Muscle of leg (tissue), 11 donors: ENCODE measurements around the gene TENM4. TPM values are rescaled to one million over a fixed set of nuclear protein-coding genes. Genes with fewer than 3 reads are reported as not detected.

Experiments
- DNase-seq: peaks from one replicate; pipeline ENCODE4 v3.0.0; 2013
- H3K27ac ChIP-seq: one replicate; pipeline ENCODE4 v1.5.1; 2013; ENCODE audit warnings: mild to moderate bottlenecking, low read length, control low read depth
- H3K27me3 ChIP-seq: one replicate; pipeline ENCODE4 v1.6.1; 2013; ENCODE audit warnings: low read length; ENCODE audit not compliant: control insufficient read depth, insufficient read depth
- H3K36me3 ChIP-seq: one replicate; pipeline ENCODE4 v1.6.1; 2013; ENCODE audit warnings: low read length; ENCODE audit not compliant: control insufficient read depth, insufficient read depth
- H3K4me1 ChIP-seq: one replicate; pipeline ENCODE4 v1.6.1; 2013; ENCODE audit warnings: low read length; ENCODE audit not compliant: control insufficient read depth, insufficient read depth
- H3K4me3 ChIP-seq: one replicate; pipeline ENCODE4 v1.5.1; 2013; ENCODE audit warnings: low read length, control low read depth
- H3K9me3 ChIP-seq: replicated peaks from 2 replicates; pipeline ENCODE4 v1.6.1; 2013; ENCODE audit warnings: low read depth, low read length; ENCODE audit not compliant: control insufficient read depth
- WGBS: methylation state at CpG from one replicate; pipeline ENCODE4 v1.1.5; 2013; ENCODE audit warnings: missing lambda C conversion rate; ENCODE audit not compliant: insufficient coverage; 5-methylcytosine and 5-hydroxymethylcytosine counted together
- polyA plus RNA-seq, 8 donors: library from polyadenylated mRNA; unstranded; fragments of 120-200 nt; gene quantifications; one replicate each; pipeline versions ENCODE4 v1.2.1 to v1.2.3, GENCODE V29; 2013; ENCODE audit warnings: inconsistent platforms in 1 of 8, low replicate concordance in 1 of 8; ENCODE audit not compliant: insufficient read length in 8 of 8, insufficient read depth in 1 of 8
- total RNA-seq: library from RNA; stranded (reverse); fragments of 120-200 nt; gene quantifications from one replicate; pipeline ENCODE4 v1.2.4, GENCODE V29; 2013

Gene TENM4
- total and polyA plus RNA-seq, 9 donors, result 4.6 to 13.8 (median 10.3) TPM

DNA sequence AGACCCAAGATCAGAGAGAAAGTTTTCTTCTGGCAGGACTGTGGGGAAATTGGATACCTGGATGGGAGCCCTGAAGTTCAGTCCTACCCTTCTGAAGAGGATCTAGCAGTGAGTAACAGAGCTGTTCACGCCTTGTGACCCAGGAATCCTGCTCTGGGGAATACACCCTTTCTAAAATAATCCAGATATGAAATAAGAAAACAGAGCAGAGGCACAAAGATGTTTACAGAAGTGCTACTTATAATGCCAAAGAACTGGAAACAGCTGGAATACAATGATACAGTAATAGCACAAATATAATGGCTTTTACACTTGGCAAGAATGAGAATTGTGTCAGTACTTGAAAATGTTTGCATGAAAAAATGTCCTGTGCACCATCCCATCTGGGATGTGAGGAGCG lies 562.2 kb downstream of the TENM4 start:
- H3K36me3 ChIP-seq, result peaks cover 6% of the 10 kb centered on the region
- H3K27me3 ChIP-seq, result no peaks in the 10 kb centered on the region
- peaks cover 6% of the 10 kb centered on the region for H3K9me3 ChIP-seq
- no peak overlapping the region for H3K27ac ChIP-seq
- WGBS, result 67% methylated on average over 1 of the region's 2 CpGs
- no peak overlapping the region for H3K4me3 ChIP-seq
- DNase-seq, result peak; percentile 19
- no peaks in the 10 kb centered on the region for H3K4me1 ChIP-seq

DNA sequence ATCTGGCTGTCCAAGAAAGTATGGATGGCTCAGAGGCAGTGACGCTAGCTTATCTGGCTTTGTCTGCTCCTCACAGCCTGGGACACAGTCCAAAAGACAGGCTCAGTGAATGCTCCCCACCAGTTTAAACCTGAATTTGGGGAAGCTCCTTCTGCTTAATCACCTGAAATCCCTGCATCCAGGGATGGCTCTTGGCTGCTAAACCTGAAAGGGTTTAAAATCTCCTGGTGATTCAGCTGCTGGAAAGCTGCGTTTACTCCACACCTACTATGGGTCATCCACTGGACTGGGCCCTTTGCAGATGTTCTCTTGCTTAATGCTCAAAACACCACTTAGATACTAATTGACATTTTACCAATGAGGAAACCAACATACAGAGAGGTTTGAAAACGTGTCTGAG lies 564.2 kb downstream of the TENM4 start:
- no peaks in the 10 kb centered on the region for H3K27me3 ChIP-seq
- peaks cover 6% of the 10 kb centered on the region for H3K36me3 ChIP-seq
- no peak overlapping the region for H3K4me3 ChIP-seq
- DNase-seq, result peak; percentile 31
- no peaks in the 10 kb centered on the region for H3K4me1 ChIP-seq
- WGBS, result 43% methylated on average over 2 of the region's 3 CpGs
- H3K27ac ChIP-seq, result no peak overlapping the region
- H3K9me3 ChIP-seq, result peaks cover 6% of the 10 kb centered on the region

GRCh38 chr11:78870655-78871054 lies 570.2 kb downstream of the TENM4 start:
- Histone ChIP-seq H3K27ac (no peak overlapping the region), H3K4me3 (no peak overlapping the region), H3K36me3 (no peaks in the 10 kb centered on the region), H3K27me3 (no peaks in the 10 kb centered on the region), H3K9me3 (no peaks in the 10 kb centered on the region), H3K4me1 (no peaks in the 10 kb centered on the region)
- WGBS, result 90% methylated on average over 3 of the region's 4 CpGs
- no peak for DNase-seq

DNA sequence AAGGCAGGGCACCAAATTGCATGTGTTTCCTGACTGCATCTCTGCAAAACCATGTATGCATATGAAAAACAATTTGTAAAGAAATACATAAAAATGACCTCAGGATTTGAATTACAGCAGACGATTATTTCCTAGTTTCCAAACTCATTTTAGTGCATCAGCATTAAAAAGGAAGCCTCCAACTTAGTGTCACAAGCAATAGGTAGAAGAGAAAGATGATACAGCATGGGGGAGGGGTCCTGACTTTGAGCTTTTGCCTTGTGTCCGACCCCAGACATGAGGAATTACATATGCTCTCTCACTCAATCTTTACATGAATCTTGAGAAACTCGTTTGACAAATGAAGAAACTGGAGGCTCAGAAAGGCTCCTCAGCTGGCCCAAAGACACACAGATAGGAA lies 571.5 kb downstream of the TENM4 start:
- no peak overlapping the region for H3K27ac ChIP-seq
- no peaks in the 10 kb centered on the region for H3K36me3 ChIP-seq
- H3K9me3 ChIP-seq, result no peaks in the 10 kb centered on the region
- H3K4me3 ChIP-seq, result no peak overlapping the region
- WGBS, result no CpG with 5 or more reads among the region's 3 CpGs
- no peak for DNase-seq
- H3K4me1 ChIP-seq, result no peaks in the 10 kb centered on the region
- H3K27me3 ChIP-seq, result no peaks in the 10 kb centered on the region

DNA sequence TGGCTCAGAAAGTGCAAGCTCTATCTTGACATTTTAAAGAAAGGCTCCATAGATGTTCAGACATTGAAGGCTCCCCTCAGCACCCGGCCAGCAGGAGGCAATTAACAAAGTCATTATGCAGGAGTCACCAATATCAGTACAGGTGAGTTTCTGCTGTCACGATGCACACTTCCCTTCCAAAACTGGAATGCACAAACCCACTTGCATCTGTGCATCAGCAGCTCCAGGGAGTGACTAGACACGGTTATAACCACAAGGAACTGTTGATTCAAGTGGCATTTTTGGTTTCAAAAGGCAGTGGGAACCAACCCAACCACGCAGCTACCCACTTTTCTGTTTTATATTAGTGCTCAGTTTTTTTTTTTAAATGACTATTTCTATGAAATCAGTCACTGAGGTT lies 572.3 kb downstream of the TENM4 start:
- H3K36me3 ChIP-seq, result no peaks in the 10 kb centered on the region
- no peak overlapping the region for H3K4me3 ChIP-seq
- H3K4me1 ChIP-seq, result no peaks in the 10 kb centered on the region
- H3K27me3 ChIP-seq, result no peaks in the 10 kb centered on the region
- DNase-seq, result no peak
- no peak overlapping the region for H3K27ac ChIP-seq
- no peaks in the 10 kb centered on the region for H3K9me3 ChIP-seq
- 66% methylated on average over 3 of the region's 4 CpGs for WGBS

DNA sequence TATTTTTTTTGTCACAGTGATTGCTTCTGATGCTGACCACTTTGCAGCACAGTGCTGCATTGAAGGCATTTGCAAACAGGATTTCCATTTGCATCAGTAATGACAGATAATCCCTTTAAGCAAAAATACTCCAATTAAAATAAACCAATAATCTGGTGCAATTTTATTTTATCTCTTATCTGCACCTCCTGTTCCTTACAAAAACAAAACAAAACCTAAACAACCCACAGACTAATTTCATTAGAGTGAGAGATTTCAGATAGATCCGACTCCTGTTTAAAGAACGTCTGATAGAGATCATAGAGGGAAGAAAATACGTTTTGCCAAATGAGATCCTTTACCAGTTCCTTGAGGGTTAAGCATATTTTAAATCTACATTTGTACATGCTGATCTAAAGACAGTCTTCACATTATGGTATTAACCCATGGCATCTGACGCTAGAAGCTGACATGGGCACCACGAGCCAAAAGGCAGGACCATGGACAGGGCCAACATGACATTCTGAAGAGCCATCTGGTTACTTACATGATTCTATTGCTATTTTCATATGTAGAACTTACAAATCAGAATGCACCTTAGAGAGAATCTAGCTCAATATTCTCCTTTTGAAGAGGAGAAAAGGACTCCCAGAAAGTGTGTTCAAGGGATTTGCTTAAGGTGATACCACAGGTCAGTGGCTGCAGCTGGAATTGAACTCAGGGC lies 580.0 kb downstream of the TENM4 start:
- H3K27me3 ChIP-seq, result no peaks in the 10 kb centered on the region
- H3K27ac ChIP-seq, result no peak overlapping the region
- DNase-seq, result peak; percentile 52
- H3K9me3 ChIP-seq, result no peaks in the 10 kb centered on the region
- WGBS, result 92% methylated on average over 2 of the region's 5 CpGs
- no peaks in the 10 kb centered on the region for H3K36me3 ChIP-seq
- no peaks in the 10 kb centered on the region for H3K4me1 ChIP-seq
- H3K4me3 ChIP-seq, result no peak overlapping the region

- Histone ChIP-seq H3K9me3 (no peaks in the 10 kb centered on the region), H3K4me3 (no peak overlapping the region), H3K36me3 (peaks cover 4% of the 10 kb centered on the region), H3K4me1 (no peaks in the 10 kb centered on the region), H3K27ac (no peak overlapping the region), H3K27me3 (no peaks in the 10 kb centered on the region)
- no peak for DNase-seq
- WGBS, result no CpG with 5 or more reads among the region's 2 CpGs
These were observed 583.1 kb downstream of the TENM4 start for GRCh38 chr11:78857688-78858087.

GRCh38 chr11:78856211-78856610 lies 584.6 kb downstream of the TENM4 start:
- Histone ChIP-seq H3K4me3 (no peak overlapping the region), H3K36me3 (peaks cover 4% of the 10 kb centered on the region), H3K4me1 (peaks cover 10% of the 10 kb centered on the region), H3K27me3 (no peaks in the 10 kb centered on the region), H3K9me3 (no peaks in the 10 kb centered on the region), H3K27ac (no peak overlapping the region)
- no peak for DNase-seq
- WGBS, result 100% methylated on average over 1 of the region's 5 CpGs

- Histone ChIP-seq H3K36me3 (peaks cover 4% of the 10 kb centered on the region), H3K27me3 (no peaks in the 10 kb centered on the region), H3K4me1 (peaks cover 14% of the 10 kb centered on the region), H3K9me3 (no peaks in the 10 kb centered on the region), H3K4me3 (no peak overlapping the region), H3K27ac (no peak overlapping the region)
- no peak for DNase-seq
These were observed 585.7 kb downstream of the TENM4 start for GRCh38 chr11:78855116-78855515.

GRCh38 chr11:78853521-78853920 lies 587.3 kb downstream of the TENM4 start:
- Histone ChIP-seq H3K9me3 (no peaks in the 10 kb centered on the region), H3K4me3 (no peak overlapping the region), H3K27ac (no peak overlapping the region), H3K4me1 (peaks cover 14% of the 10 kb centered on the region), H3K36me3 (peaks cover 4% of the 10 kb centered on the region), H3K27me3 (no peaks in the 10 kb centered on the region)
- DNase-seq, result no peak
- 100% methylated on average over 2 of the region's 3 CpGs for WGBS
